ENCODE measurements around the gene NCOA1.

The NCOA1 gene

GRCh38 chr2:24710806-24711205, 219.8 kb downstream of the NCOA1 start:
- DNase-seq: no peak

- peak; percentile 16 for DNase-seq
These were observed 220.8 kb downstream of the NCOA1 start for GRCh38 chr2:24711865-24712264.

- DNase-seq: peak; percentile 3
These were observed 221.2 kb downstream of the NCOA1 start for GRCh38 chr2:24712296-24712695.

- no peak for DNase-seq
These were observed 226.4 kb downstream of the NCOA1 start for GRCh38 chr2:24717263-24717951.

GRCh38 chr2:24720310-24720709, 229.3 kb downstream of the NCOA1 start:
- peak; percentile 10 for DNase-seq

GRCh38 chr2:24721470-24721869, 230.4 kb downstream of the NCOA1 start:
- peak; percentile 80 for DNase-seq

- peak; percentile 4 for DNase-seq
These were observed 231.2 kb downstream of the NCOA1 start for GRCh38 chr2:24722141-24722790.

GRCh38 chr2:24723191-24723590, 232.1 kb downstream of the NCOA1 start:
- DNase-seq: no peak

GRCh38 chr2:24723665-24724064, 232.6 kb downstream of the NCOA1 start:
- DNase-seq: peak; percentile 6

- no peak for DNase-seq
These were observed 233.2 kb downstream of the NCOA1 start for GRCh38 chr2:24724111-24724775.

- no peak for DNase-seq
These were observed 234.9 kb downstream of the NCOA1 start for GRCh38 chr2:24725956-24726355.

- DNase-seq: no peak
These were observed 239.4 kb downstream of the NCOA1 start for GRCh38 chr2:24730481-24730880.

- no peak for DNase-seq
These were observed 240.0 kb downstream of the NCOA1 start for GRCh38 chr2:24731040-24731439.

GRCh38 chr2:24731923-24732322, 240.9 kb downstream of the NCOA1 start:
- no peak for DNase-seq

- DNase-seq: no peak
These were observed 243.7 kb downstream of the NCOA1 start for GRCh38 chr2:24734741-24735140.

- DNase-seq: no peak
These were observed 248.4 kb downstream of the NCOA1 start for GRCh38 chr2:24739354-24740025.

- DNase-seq: no peak
These were observed 249.1 kb downstream of the NCOA1 start for GRCh38 chr2:24740142-24740541.

GRCh38 chr2:24742730-24743129, 251.7 kb downstream of the NCOA1 start:
- no peak for DNase-seq

- no peak for DNase-seq
These were observed 252.9 kb downstream of the NCOA1 start for GRCh38 chr2:24743924-24744323.

GRCh38 chr2:24744356-24744755, 253.3 kb downstream of the NCOA1 start:
- peak; percentile 17 for DNase-seq

- DNase-seq: no peak
These were observed 254.8 kb downstream of the NCOA1 start for GRCh38 chr2:24745825-24746224.

- no peak for DNase-seq
These were observed 256.2 kb downstream of the NCOA1 start for GRCh38 chr2:24747299-24747698.

- no peak for DNase-seq
These were observed 258.1 kb downstream of the NCOA1 start for GRCh38 chr2:24749069-24749691.

Measured in eye (tissue), 1 donor.